C4-2B (cell line): ENCODE measurements around the gene TBX6.

Experiments used
- H3K27ac ChIP-seq: fragments of 450-650 bp; 2 replicates; pipeline ENCODE4 v1.5.1; 2017
- ZFX ChIP-seq: fragments of 450-650 bp; IDR thresholded peaks from 2 replicates; pipeline ENCODE4 v1.6.1; 2017
- TF ChIP-seq, protein P1 (sequence below): fragments of 450-650 bp; conservative IDR thresholded peaks from 2 replicates; pipeline ENCODE4 v1.5.1; 2017; ENCODE audit warnings: mild to moderate bottlenecking

Gene TBX6

DNA sequence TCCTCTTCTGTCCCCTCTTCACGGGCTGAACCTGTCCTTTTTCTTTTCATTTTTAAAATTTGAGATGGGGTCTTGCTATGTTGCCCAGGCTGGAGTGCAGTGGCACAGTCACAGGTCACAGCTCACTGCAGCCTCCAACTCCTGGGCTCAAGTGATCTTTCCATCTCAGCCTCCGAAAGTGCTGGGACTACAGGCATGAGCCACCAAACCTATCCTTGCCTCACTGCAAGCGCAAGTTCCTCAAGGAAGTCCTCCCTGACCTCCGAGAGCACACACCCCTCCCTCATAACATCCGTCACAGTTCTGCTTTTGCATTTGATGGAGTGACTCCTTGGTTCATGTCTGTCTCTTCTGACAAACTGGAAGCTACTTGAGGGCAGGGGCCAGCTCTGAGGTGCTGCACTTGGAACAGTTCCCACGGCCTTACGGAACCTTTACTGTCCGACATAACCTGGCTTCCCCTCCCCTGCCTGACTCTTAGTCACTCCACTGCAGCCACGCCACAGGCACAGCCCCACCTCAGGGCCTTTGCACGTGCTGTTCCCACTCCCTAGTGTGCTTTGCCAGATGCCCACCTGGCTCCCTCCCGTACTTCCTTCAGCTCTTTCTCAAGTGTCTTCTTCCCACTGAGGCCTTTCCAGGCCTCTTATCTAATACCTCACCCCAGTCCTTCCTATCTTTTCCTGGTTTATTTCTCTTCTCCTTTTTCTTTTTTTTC, 4.4 kb downstream of the TBX6 start:
- no peak for TF ChIP-seq ZFX
- TF ChIP-seq, protein P1, sequence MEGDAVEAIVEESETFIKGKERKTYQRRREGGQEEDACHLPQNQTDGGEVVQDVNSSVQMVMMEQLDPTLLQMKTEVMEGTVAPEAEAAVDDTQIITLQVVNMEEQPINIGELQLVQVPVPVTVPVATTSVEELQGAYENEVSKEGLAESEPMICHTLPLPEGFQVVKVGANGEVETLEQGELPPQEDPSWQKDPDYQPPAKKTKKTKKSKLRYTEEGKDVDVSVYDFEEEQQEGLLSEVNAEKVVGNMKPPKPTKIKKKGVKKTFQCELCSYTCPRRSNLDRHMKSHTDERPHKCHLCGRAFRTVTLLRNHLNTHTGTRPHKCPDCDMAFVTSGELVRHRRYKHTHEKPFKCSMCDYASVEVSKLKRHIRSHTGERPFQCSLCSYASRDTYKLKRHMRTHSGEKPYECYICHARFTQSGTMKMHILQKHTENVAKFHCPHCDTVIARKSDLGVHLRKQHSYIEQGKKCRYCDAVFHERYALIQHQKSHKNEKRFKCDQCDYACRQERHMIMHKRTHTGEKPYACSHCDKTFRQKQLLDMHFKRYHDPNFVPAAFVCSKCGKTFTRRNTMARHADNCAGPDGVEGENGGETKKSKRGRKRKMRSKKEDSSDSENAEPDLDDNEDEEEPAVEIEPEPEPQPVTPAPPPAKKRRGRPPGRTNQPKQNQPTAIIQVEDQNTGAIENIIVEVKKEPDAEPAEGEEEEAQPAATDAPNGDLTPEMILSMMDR = no peak

DNA sequence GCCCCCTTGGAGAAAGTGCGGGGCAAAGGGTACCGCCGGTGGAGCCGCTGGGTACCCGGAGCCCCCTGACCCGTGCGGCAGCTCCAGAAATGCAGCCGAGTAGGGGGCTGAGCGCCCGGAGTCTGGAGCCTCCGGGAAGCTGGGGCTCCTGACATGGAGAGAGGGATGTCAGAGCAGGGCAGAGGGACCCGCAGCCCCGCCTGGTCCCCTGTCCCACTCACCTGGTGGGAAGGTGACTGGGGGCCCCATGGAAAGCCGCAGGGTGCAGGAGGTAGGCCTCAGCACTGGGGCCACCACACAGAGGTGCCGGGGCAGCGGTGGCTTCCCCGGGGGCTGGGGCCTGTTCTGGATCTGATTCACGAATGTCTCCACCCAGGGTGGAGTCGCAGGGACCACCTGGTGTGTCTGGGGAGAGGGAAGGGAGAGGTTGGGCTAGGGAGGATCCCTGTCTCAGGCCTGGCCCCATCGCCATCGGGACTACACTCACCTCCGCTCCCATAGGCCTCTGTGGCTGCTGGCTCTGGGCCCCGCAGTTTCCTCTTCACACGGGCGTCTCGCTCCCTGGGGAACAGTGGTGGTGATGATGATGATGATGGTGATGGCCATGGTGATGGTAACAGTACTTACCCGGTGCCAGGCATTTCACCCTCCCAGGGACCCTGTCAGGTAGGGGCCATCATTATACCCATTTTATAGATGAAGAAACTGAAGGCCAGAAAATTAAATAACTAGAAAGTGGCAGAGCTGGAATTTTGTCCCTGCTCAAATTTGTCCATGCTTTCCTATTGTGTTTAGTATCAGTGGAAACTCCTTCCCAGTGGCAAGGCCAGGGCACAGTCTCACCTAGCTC, 5.2 kb downstream of the TBX6 start:
- no peak overlapping the region for H3K27ac ChIP-seq
- no peak for TF ChIP-seq ZFX

More for the DNA sequence above, 4.4 kb downstream of the TBX6 start:
- H3K27ac ChIP-seq = no peak overlapping the region

DNA sequence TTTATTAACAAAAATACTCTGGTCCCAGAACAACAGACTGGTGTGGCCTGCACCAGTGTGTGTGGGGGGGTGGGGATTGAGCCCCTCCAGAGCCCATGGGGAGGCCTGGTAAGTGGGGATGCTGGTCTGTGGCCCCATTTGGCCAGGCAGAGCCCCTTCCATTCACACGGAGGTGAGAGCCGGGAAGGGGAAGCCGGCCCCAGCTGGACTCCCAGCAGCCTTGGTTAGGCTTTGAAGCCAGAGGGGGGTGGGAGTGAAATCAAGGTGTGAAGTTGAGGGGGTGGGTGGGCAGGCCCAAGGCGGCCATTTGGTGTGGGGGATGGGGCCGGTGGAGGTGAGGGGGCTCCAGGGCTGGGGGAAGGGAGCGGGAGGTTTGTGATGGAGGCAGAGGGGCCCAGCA, 5.9 kb downstream of the TBX6 start:
- no peak for TF ChIP-seq ZFX
- TF ChIP-seq, protein P1 = no peak
- no peak overlapping the region for H3K27ac ChIP-seq

DNA sequence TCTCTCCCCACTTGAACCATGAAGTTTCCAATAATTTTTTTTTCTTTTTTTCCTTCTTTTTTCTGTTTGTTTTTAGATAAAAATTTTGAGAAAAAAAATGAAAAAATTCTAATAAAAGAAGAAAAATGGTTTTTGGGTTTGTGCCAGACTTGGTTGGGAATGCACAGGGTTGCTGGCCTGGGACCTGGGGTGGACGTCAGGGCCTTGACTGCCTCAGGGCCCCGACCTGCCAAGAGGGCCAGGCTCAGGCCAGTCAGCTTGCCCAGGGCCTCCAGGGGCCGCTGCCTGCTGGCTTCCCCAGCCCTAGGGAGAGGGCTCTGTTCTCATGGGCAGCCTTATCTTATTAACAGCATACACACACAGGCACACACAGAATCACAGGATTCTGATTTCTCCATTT, 6.5 kb downstream of the TBX6 start:
- no peak overlapping the region for H3K27ac ChIP-seq
- TF ChIP-seq, protein P1 = no peak
- TF ChIP-seq ZFX = no peak

DNA sequence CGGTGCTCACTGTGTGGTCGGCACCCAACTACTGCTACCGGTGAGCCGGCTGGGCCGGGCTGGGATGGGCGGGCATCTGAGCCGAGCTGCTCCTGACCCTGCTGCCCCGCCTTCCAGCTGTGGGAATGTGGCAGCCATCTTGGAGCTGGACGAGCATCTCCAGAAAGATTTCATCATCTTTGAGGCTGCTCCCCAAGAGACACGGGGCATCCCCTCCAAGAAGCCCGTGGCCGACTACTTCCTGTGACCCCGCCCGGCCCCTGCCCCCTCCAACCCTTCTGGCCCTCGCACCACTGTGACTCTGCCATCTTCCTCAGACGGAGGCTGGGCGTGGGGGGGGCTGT, 6.9 kb downstream of the TBX6 start:
- TF ChIP-seq ZFX = no peak
- TF ChIP-seq, protein P1 = no peak
- H3K27ac ChIP-seq = no peak overlapping the region

DNA sequence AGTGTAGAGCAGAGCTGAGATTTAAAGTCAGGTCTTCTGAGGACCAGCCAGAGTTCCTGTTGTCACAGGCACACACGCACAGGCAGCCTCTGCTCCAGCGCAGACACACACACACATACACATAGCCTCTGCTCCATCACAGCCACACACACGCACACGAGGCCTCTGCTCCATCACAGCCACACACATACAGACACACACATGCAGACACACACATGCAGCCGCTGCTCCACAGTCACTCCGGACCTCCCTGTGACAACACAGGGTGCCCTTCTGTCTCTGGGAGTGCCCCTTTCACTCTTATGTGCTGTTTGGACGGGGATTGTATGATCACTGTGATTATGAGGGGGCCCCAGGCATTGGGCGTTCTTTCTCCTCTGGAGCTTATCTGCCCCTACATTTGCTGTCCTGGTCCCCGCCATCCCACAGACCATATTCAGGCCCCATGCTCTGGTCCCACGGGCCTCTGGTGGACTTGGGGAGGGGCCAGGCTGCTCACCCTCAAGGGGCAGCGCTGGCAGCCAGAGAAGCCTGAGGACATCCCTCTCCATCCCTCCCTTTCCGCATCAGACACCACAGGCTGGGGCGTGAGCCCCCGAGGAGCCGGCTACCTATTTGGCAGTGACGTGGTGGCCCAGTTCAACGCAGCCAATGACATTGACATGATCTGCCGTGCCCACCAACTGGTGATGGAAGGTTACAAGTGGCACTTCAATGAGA, 7.5 kb downstream of the TBX6 start:
- TF ChIP-seq ZFX = no peak
- TF ChIP-seq, protein P1 = no peak
- no peak overlapping the region for H3K27ac ChIP-seq

DNA sequence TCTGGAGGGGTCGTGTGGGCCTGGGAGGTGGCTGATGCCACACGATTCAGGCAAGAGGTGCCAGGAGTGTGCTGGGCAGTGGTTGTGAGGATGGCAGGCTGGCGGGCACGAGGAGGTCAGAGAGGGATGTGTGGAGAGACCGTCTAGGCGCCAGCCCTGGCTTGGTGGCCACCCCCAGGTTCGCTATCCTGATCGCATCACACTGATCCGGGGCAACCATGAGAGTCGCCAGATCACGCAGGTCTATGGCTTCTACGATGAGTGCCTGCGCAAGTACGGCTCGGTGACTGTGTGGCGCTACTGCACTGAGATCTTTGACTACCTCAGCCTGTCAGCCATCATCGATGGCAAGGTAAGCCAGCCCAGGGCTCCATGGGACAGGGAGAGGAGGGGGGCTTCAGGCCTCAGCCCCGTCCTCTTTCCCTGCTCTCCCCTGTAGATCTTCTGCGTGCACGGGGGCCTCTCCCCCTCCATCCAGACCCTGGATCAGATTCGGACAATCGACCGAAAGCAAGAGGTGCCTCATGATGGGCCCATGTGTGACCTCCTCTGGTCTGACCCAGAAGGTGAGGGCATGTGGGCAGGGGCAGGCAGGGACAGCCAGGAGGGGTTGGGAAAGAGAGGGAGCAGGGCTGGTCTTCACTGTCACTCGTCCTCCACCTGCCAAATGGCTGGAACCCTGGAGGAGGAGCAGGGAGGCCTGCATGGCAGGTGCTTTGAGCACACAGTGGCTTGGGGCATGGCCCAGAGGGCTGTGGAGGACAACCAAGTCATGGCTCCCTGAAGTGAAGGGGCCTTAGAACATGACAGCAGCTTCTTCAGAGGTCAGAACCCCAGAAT, 8.3 kb downstream of the TBX6 start:
- H3K27ac ChIP-seq = no peak overlapping the region
- TF ChIP-seq, protein P1 = no peak
- TF ChIP-seq ZFX = no peak
